Right hindlimb (tissue), 1 donor: Measurements from ENCODE around the gene LRRK1.

Experiments
- DNase-seq: peaks from one replicate; pipeline ENCODE4 v3.0.0-alpha.2; 2018

LRRK1 gene

GRCh38 chr15:101027273-101027901 lies 108.2 kb downstream of the LRRK1 start:
- peak; percentile 9 for DNase-seq

DNA sequence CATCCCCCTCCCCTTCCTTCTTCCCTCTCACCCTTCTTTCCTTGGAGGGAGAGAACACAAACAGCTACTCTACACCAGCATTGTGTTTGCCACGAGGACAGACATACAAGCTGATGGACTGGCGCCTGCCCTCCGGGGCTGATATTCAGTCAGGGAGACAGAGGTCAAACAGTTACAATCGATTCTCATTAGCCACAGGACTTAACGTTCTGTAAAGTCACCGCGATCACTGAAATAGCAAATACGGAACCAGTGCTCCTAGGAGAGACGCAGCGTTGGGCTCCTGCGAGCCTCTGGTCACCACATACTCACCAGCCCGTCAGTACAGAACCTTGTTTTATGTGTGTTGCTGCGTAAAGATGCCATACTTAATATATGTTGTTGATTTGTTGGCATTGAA lies 108.8 kb downstream of the LRRK1 start:
- peak; percentile 4 for DNase-seq

DNA sequence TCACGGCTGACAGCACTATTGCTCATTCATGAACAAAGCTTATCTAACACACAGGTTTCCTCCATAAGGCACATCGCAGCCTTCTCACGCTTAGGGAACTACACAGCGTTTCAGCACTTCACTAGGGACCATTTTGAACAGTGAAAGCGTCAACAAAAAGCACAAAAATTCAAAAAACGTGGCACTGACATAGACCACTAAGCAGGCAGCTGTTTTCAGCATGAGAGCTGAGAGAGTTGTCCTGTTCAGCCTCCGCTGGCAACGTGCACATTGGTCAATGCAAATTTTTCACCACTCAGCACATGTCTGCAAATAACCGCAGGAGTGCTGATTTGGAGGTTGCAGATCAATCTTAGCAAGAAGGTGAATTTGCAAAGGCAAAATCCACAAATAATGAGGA lies 109.2 kb downstream of the LRRK1 start:
- peak; percentile 16 for DNase-seq

- no peak for DNase-seq
These were observed 109.7 kb downstream of the LRRK1 start for GRCh38 chr15:101028772-101029438.

DNA sequence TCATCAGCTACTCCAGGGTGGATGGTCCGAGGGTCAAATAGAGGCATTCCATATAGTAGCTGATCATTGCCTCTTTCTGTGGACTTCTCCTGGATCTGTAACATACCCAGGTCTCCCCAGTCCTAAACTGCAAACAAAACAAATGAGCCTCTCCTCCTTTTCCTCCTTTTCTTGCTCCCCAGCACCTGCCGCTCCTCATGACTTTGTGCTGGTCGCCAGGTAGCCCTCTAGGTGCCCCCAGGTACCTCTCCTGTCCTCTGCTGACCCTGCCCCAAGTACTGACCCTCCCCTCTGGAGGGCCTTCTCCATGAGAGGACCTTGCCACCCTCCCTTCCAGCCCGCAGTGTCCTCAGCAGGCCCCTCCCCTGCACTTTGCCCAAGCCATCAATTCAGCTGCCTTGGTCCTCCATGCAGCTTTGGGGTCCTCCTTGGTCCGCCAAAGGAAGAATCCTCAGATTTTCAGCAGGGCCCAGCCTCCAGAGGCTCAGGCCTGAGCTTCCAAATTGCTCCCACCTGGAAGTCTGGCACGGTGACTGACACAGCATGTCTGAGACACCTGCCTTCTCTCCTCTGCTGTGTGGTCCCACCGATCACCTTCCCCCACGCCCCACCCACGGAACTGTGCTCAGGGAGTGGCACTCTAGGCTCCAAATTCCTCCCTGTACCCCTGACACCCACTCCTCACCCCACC lies 111.0 kb downstream of the LRRK1 start:
- DNase-seq = no peak

DNA sequence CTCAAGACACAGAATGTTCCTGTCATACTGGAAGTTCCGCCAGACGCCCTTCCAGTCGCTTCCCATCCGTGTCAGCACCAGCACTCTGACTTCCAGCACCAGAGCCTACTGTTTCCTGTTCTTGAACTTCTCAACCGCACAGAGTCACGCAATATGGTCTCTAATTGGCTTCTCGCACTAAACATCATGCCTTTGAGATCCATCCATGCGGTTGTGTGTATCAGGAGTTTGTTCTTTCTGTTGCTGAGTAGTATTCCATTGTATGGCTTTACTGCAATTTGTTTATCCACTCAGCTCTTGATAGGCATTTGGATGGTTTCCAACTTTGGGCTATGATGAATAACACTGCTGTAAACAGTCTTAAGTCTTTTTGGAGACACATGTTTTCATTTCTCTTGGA lies 112.1 kb downstream of the LRRK1 start:
- no peak for DNase-seq

- DNase-seq = no peak
These were observed 114.6 kb downstream of the LRRK1 start for GRCh38 chr15:101033801-101034200.

- no peak for DNase-seq
These were observed 116.5 kb downstream of the LRRK1 start for GRCh38 chr15:101035611-101036010.

DNA sequence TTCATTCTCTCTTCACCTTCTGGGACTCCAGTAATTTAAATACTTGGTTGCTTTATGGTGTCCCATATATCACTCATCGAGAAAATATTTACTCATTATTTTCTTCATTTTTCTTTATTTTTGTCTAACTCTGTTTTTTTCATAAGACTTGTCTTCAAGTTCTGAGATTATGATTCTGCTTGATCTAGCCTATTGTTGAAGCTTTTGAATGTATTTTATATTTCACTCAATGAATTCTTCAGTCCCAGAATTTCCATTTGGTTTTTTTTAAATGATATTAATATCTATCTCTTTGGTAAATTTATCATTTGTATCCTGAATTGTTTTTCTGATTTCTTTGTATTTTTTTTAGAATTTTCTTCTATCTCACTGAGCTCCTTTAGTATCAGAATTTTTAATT lies 117.0 kb downstream of the LRRK1 start:
- DNase-seq = no peak

GRCh38 chr15:101037090-101037830 lies 118.1 kb downstream of the LRRK1 start:
- peak; percentile 13 for DNase-seq

GRCh38 chr15:101038327-101039003 lies 119.3 kb downstream of the LRRK1 start:
- no peak for DNase-seq

GRCh38 chr15:101039461-101039860 lies 120.3 kb downstream of the LRRK1 start:
- DNase-seq = no peak

GRCh38 chr15:101042320-101042719 lies 123.2 kb downstream of the LRRK1 start:
- DNase-seq = no peak

GRCh38 chr15:101043011-101043410 lies 123.9 kb downstream of the LRRK1 start:
- no peak for DNase-seq

- DNase-seq = no peak
These were observed 124.9 kb downstream of the LRRK1 start for GRCh38 chr15:101043911-101044624.

GRCh38 chr15:101044625-101045235 lies 125.6 kb downstream of the LRRK1 start:
- DNase-seq = no peak

DNA sequence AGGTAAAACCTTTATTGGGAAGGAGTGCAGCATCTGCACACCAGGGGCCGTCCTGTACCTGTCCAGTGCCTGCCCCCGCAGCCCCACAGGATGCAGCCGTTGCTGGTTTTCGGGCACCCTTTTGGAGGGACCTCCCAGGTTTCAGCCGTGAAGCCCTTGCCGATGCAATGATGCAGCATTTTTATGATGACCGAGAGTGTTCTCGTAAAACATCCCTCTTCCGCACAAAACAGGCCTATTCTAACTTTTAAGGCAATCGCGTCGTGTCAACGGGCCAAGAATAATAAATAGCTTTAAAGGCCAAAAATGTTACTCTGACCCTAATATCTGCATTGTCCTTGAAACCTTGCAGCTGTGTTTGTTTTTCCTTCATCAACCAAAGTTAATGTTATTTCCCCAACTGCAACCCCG lies 126.1 kb downstream of the LRRK1 start:
- peak; percentile 26 for DNase-seq

- DNase-seq = peak; percentile 13
These were observed 126.9 kb downstream of the LRRK1 start for GRCh38 chr15:101045835-101046691.

DNA sequence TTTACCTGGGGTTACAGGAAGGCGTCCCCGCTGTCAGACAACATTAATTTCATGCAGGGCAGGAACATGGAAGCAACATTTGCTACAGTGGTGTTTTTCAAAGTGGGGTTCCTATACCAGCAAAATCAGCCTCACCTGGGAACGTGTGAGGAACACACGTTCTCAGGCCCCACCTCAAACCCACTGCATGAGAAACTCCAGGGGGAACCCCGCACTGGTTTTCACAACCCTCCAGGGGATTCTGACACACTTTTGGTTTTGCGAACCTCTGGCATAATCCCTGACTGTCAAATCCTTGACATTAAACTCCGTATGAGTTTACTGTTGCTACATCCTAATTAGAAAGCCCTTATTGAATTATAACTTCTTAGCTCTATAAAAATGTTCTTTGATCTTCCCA lies 127.7 kb downstream of the LRRK1 start:
- DNase-seq = no peak

GRCh38 chr15:101047301-101047781 lies 128.2 kb downstream of the LRRK1 start:
- DNase-seq = no peak

DNA sequence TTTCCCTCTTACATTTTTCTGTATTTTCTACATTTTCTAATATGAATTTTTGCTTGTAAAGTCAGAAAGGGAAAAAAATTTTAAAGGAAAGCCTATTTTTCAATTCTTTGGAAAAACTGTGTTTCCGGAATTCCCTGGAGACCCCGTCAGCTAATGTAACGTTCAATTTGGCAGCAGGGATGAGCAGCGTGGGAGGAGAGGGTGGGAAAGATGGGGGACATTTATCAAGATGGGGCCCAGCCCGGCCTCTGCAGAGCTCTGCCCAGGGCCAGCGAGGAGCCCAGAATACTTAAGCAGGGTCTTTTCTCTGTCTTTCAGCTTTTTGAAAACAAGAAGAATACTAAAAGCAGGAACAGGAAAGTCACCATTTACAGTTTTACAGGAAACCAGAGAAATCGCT lies 129.0 kb downstream of the LRRK1 start:
- DNase-seq = peak; percentile 49
